ENCODE measurements around the gene REXO1. TPM values are rescaled to one million over a fixed set of nuclear protein-coding genes. Genes with fewer than 3 reads are reported as not detected.

REXO1 gene
- total RNA-seq, 1 experiment from 2014 or later, result 14.4 TPM

- in situ Hi-C loops (cut with HindIII; ENCODE audit: low pct_unique_long_range_greater_than_20kb, low sequenced_read_pairs), result no loop called here
- no peak for DNase-seq (ENCODE audit: low read depth)
These were observed 81.4 kb downstream of the REXO1 start for GRCh38 chr19:1766800-1767352.

GRCh38 chr19:1765904-1766799, 82.1 kb downstream of the REXO1 start:
- in situ Hi-C loops (cut with HindIII; ENCODE audit: low pct_unique_long_range_greater_than_20kb, low sequenced_read_pairs), result no loop called here
- no peak for DNase-seq (ENCODE audit: low read depth)

Other genes starting within 250 kb of the REXO1 start
- 97.2 and 105 TPM in 2 replicates for gene UQCR11, start 243.0 kb downstream of the REXO1 start, total RNA-seq (2014; rRNA removed; shearing (Covaris generic); ENCODE audit: low replicate concordance)
- 40.2 and 65.0 TPM in 2 replicates for gene TCF3, start 195.9 kb downstream of the REXO1 start, total RNA-seq (2014; rRNA removed; shearing (Covaris generic); ENCODE audit: low replicate concordance)
- gene ONECUT3, start 95.0 kb downstream of the REXO1 start, total RNA-seq (2014; rRNA removed; shearing (Covaris generic); ENCODE audit: low replicate concordance), result not detected in 2 replicates
- gene ATP8B3, start 36.2 kb downstream of the REXO1 start, total RNA-seq (2014; rRNA removed; shearing (Covaris generic); ENCODE audit: low replicate concordance), result 5.3 and 11.9 TPM in 2 replicates
- 9.6 and 15.9 TPM in 2 replicates for gene KLF16, start 15.1 kb upstream of the REXO1 start, total RNA-seq (2014; rRNA removed; shearing (Covaris generic); ENCODE audit: low replicate concordance)
- 51.1 and 58.3 TPM in 2 replicates for gene ABHD17A, start 37.0 kb upstream of the REXO1 start, total RNA-seq (2014; rRNA removed; shearing (Covaris generic); ENCODE audit: low replicate concordance)
- gene ADAT3, start 56.9 kb upstream of the REXO1 start, total RNA-seq (2014; rRNA removed; shearing (Covaris generic); ENCODE audit: low replicate concordance), result 4.2 and 4.7 TPM in 2 replicates
- 14.1 and 28.0 TPM in 2 replicates for gene SCAMP4, start 56.9 kb upstream of the REXO1 start, total RNA-seq (2014; rRNA removed; shearing (Covaris generic); ENCODE audit: low replicate concordance)
- 32.9 and 42.3 TPM in 2 replicates for gene CSNK1G2, start 92.7 kb upstream of the REXO1 start, total RNA-seq (2014; rRNA removed; shearing (Covaris generic); ENCODE audit: low replicate concordance)
- 56.1 and 65.3 TPM in 2 replicates for gene BTBD2, start 167.2 kb upstream of the REXO1 start, total RNA-seq (2014; rRNA removed; shearing (Covaris generic); ENCODE audit: low replicate concordance)
- 72.0 and 78.8 TPM in 2 replicates for gene MKNK2, start 202.8 kb upstream of the REXO1 start, total RNA-seq (2014; rRNA removed; shearing (Covaris generic); ENCODE audit: low replicate concordance)
- 13.3 and 28.9 TPM in 2 replicates for gene MOB3A, start 247.8 kb upstream of the REXO1 start, total RNA-seq (2014; rRNA removed; shearing (Covaris generic); ENCODE audit: low replicate concordance)
- not detected in 2 replicates for gene IZUMO4, start 248.4 kb upstream of the REXO1 start, total RNA-seq (2014; rRNA removed; shearing (Covaris generic); ENCODE audit: low replicate concordance)